ENCODE results near the gene DLX1.
"Not testable (repeated sequence)": the region's sequence is repeated elsewhere in the genome, so short reads cannot be mapped to it uniquely, and the experiment has no call there.

The DLX1 gene

GRCh38 chr2:172099472-172100079, 14.3 kb downstream of the DLX1 start:
- DNase-seq: no peak

GRCh38 chr2:172100080-172100934, 15.0 kb downstream of the DLX1 start:
- no peak for DNase-seq

- DNase-seq: peak; percentile 52
These were observed 15.9 kb downstream of the DLX1 start for GRCh38 chr2:172100935-172101820.

- peak; percentile 50 for DNase-seq
These were observed 16.6 kb downstream of the DLX1 start for GRCh38 chr2:172101821-172102390.

GRCh38 chr2:172102391-172103359, 17.4 kb downstream of the DLX1 start, which contains the start of gene DLX2:
DLX2 (minus strand) TSS chr2:172102900; CDS start chr2:172102538, 362 bp downstream.
- peak; percentile 87 for DNase-seq

GRCh38 chr2:172103471-172104272, 18.4 kb downstream of the DLX1 start:
- peak; percentile 90 for DNase-seq

GRCh38 chr2:172105471-172106107, 20.3 kb downstream of the DLX1 start:
- no peak for DNase-seq

- DNase-seq: peak; percentile 51
These were observed 21.0 kb downstream of the DLX1 start for GRCh38 chr2:172106108-172106961.

- no peak for DNase-seq
These were observed 22.6 kb downstream of the DLX1 start for GRCh38 chr2:172107690-172108586.

- no peak for DNase-seq
These were observed 23.3 kb downstream of the DLX1 start for GRCh38 chr2:172108587-172108930.

- DNase-seq: no peak
These were observed 24.1 kb downstream of the DLX1 start for GRCh38 chr2:172109256-172109987.

GRCh38 chr2:172109988-172110811, 24.9 kb downstream of the DLX1 start:
- DNase-seq: no peak

GRCh38 chr2:172113617-172114016, 28.3 kb downstream of the DLX1 start:
- no peak for DNase-seq

- DNase-seq: not testable (repeated sequence)
These were observed 28.9 kb downstream of the DLX1 start for GRCh38 chr2:172114176-172114575.

GRCh38 chr2:172114579-172114978, 29.3 kb downstream of the DLX1 start:
- no peak for DNase-seq

- DNase-seq: no peak
These were observed 30.8 kb downstream of the DLX1 start for GRCh38 chr2:172116107-172116506.

- no peak for DNase-seq
These were observed 33.8 kb downstream of the DLX1 start for GRCh38 chr2:172119089-172119488.

Data from right forelimb (tissue), 1 donor.